GM12892 (cell line): Measurements from ENCODE around the gene DUSP2.

Source experiments
- DNase-seq: peaks from one replicate; pipeline ENCODE4 v3.0.0; 2011; ENCODE audit not compliant: insufficient read length
- FAIRE-seq: peaks from 2 replicates; lab custom pipeline; 2011; peaks lifted over from hg19 to GRCh38; lab: Jason Lieb, UNC
- POLR2A ChIP-seq: IDR thresholded peaks from 2 replicates; pipeline ENCODE4 v1.6.1; 2011; ENCODE audit warnings: low read depth, low read length, control low read depth
- POLR2AphosphoS5 ChIP-seq: IDR thresholded peaks from 2 replicates; pipeline ENCODE4 v1.6.1; 2011; ENCODE audit warnings: low read depth, low read length, control low read depth
- TAF1 ChIP-seq: IDR thresholded peaks from 2 replicates; pipeline ENCODE4 v1.6.1; 2011; ENCODE audit warnings: low read depth, mild to moderate bottlenecking, control low read depth, low read length, borderline replicate concordance

DUSP2 gene

DNA sequence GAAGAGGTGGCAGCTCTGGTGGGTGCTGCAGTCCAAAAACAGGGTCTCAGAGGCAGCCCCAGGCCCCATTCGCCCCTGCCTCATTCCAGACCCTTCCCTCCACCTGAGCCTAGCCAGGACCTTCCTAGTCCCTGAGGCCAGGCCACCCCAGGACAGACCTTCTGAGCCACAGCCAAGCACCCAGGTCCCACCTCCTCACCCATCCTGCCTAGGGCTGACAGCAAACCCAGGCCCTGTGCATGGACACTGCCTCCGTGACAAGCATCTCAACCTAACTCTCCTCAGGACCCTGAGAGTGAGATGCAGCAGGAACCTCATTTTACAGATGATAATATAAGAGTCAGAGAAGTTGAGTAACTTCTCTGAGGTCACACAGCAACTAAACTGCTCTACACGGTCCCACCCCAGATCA is 44.3 kb downstream of the DUSP2 start:
- TF ChIP-seq POLR2A (no peak), TAF1 (no peak), POLR2AphosphoS5 (no peak)
- FAIRE-seq (no peak), DNase-seq (peak; percentile 7)

DNA sequence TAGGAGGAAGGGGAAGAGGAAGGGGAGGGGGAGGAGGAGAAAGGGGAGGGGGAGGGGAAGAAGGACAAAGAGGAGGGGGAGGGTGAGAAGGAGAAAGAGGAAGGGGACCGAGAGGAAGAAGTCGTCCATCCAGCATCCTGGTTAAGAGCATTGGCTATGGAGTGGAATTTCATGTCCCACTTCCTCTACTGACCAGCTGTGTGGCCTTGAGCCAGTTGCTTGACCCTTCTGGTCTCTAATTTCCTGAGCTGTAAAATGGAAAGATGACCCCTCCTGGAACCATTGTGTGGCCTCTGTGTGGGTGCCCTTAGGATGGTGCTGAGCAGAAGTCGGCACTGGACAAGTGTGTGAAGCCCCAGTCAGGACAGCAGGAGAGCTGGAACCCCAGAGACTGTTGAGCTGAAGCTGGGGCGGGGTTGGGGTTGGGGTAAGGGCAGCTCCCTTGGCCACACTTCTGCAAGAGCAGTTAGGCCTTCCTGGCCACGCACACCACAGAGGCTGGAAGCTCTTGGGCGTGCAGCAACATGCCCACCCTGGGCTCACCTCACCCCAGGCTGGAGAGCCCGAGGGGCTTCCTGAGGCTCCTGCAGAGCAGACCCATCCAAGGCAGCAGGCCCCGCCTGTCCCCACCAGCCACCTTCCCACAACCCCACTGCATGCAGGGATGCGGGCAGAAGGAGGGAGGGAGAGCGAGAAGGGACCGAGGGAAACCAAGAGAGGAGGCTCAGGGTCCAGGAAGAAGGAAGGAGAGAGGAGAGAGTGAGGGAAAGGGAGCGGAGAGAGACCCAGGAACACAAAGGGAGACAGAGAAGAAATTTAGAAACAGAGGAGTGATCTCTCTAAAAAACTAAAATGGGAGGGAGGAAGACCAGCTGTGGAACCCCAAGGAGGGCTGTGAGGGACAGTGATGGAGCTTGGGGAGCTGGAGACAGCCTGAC is 45.1 kb downstream of the DUSP2 start:
- TF ChIP-seq TAF1 (no peak), POLR2AphosphoS5 (no peak), POLR2A (no peak)
- FAIRE-seq (no peak), DNase-seq (peak; percentile 3)

GRCh38 chr2:96098900-96099590 is 46.2 kb downstream of the DUSP2 start:
- TF ChIP-seq POLR2AphosphoS5 (no peak), POLR2A (no peak), TAF1 (no peak)
- FAIRE-seq (no peak), DNase-seq (peak; percentile 1)

GRCh38 chr2:96097951-96098823 is 47.1 kb downstream of the DUSP2 start:
- no peak for FAIRE-seq
- no peak for DNase-seq

GRCh38 chr2:96097441-96097840 is 47.8 kb downstream of the DUSP2 start:
- FAIRE-seq (no peak), DNase-seq (no peak)
- no peak for TF ChIP-seq POLR2A
- no peak for TF ChIP-seq TAF1

More at GRCh38 chr2:96097951-96098823, 47.1 kb downstream of the DUSP2 start:
- TF ChIP-seq POLR2A = no peak
- TF ChIP-seq POLR2AphosphoS5 = no peak
- no peak for TF ChIP-seq TAF1

GRCh38 chr2:96095116-96095636 is 50.1 kb downstream of the DUSP2 start:
- TF ChIP-seq TAF1 (no peak), POLR2A (no peak), POLR2AphosphoS5 (no peak)
- DNase-seq (no peak), FAIRE-seq (no peak)

- DNase-seq (no peak), FAIRE-seq (no peak)
- no peak for TF ChIP-seq TAF1
- TF ChIP-seq POLR2AphosphoS5 = no peak
- TF ChIP-seq POLR2A = no peak
These were observed 51.7 kb downstream of the DUSP2 start for GRCh38 chr2:96093528-96093927.
